Neural cell (in vitro differentiated cells): ENCODE data around the gene SPTSSA. TPM values are rescaled to one million over a fixed set of nuclear protein-coding genes. Genes with fewer than 3 reads are reported as not detected.

ENCODE experiments used
- H2AFZ ChIP-seq: fragments of 200-600, 300-800 bp; sonication (generic), shearing (Covaris generic); 2 replicates; pipeline ENCODE4 v1.6.0; 2014; ENCODE audit warnings: low read depth, mild to moderate bottlenecking, antibody characterized with exemption, low read length, moderate library complexity
- H3F3A ChIP-seq: fragments of 200-600 bp; shearing (Covaris generic); 2 replicates; pipeline ENCODE4 v1.6.1; 2016; ENCODE audit warnings: mild to moderate bottlenecking, moderate library complexity, mixed read lengths, antibody characterized with exemption, low read length; ENCODE audit not compliant: insufficient read depth, poor library complexity, severe bottlenecking
- H3K27ac ChIP-seq: fragments of 200-600, 300-800 bp; sonication (generic), shearing (Covaris generic); 2 replicates; pipeline ENCODE4 v1.5.1; 2014; ENCODE audit warnings: mild to moderate bottlenecking, low read length, moderate library complexity
- H3K27me3 ChIP-seq: fragments of 300-800, 200-600 bp; sonication (generic), shearing (Covaris generic); 2 replicates; pipeline ENCODE4 v1.6.0; 2014; ENCODE audit warnings: mild to moderate bottlenecking, low read depth, low read length, moderate library complexity; ENCODE audit not compliant: insufficient read depth
- H3K36me3 ChIP-seq: fragments of 300-800, 200-600 bp; sonication (generic), shearing (Covaris generic); 2 replicates; pipeline ENCODE4 v1.5.1; 2014; ENCODE audit warnings: mild to moderate bottlenecking, antibody characterized with exemption, low read length, moderate library complexity; ENCODE audit not compliant: insufficient read depth
- H3K4me2 ChIP-seq: fragments of 300-800, 200-600 bp; sonication (generic), shearing (Covaris generic); 2 replicates; pipeline ENCODE4 v1.6.0; 2014; ENCODE audit warnings: mild to moderate bottlenecking, low read length
- H3K4me3 ChIP-seq: fragments of 300-800, 200-600 bp; sonication (generic), shearing (Covaris generic); 2 replicates; pipeline ENCODE4 v1.5.1; 2014; ENCODE audit warnings: mild to moderate bottlenecking, low read length, moderate library complexity
- H3K79me2 ChIP-seq: fragments of 200-600 bp; shearing (Covaris generic); replicated peaks from 2 replicates; pipeline ENCODE4 v1.6.0; 2014; ENCODE audit warnings: mild to moderate bottlenecking, low read length, moderate library complexity; ENCODE audit not compliant: insufficient read depth
- H3K9ac ChIP-seq: fragments of 300-800, 200-600 bp; sonication (generic), shearing (Covaris generic); 2 replicates; pipeline ENCODE4 v1.6.1; 2016; ENCODE audit warnings: mild to moderate bottlenecking, low read length, mixed read lengths
- H3K9me2 ChIP-seq: fragments of 200-600 bp; shearing (Covaris generic); 2 replicates; pipeline ENCODE4 v1.6.1; 2016; ENCODE audit warnings: mild to moderate bottlenecking, low read length, mixed read lengths; ENCODE audit not compliant: insufficient read depth
- H3K9me3 ChIP-seq: fragments of 200-600, 300-800 bp; sonication (generic), shearing (Covaris generic); 2 replicates; pipeline ENCODE4 v1.6.1; 2016; ENCODE audit warnings: mild to moderate bottlenecking, mixed run types, low read length, moderate library complexity, mixed read lengths
- H4K20me1 ChIP-seq: fragments of 200-600 bp; shearing (Covaris generic); 2 replicates; pipeline ENCODE4 v1.6.1; 2016; ENCODE audit warnings: mild to moderate bottlenecking, mixed run types; ENCODE audit not compliant: insufficient read depth
- EP300 ChIP-seq: fragments of 450-650 bp; conservative IDR thresholded peaks from 2 replicates; pipeline ENCODE4 v1.6.1; 2014; ENCODE audit warnings: antibody characterized with exemption, mild to moderate bottlenecking, moderate library complexity; ENCODE audit not compliant: poor library complexity, severe bottlenecking
- EZH2 ChIP-seq: fragments of 200-600, 300-800 bp; shearing (Covaris generic), sonication (generic); IDR thresholded peaks from 2 replicates; pipeline ENCODE4 v1.6.1; 2014; ENCODE audit warnings: antibody characterized with exemption, low read length, borderline replicate concordance, mild to moderate bottlenecking; ENCODE audit not compliant: insufficient read depth, poor library complexity, severe bottlenecking
- MXI1 ChIP-seq: fragments of 450-650 bp; conservative IDR thresholded peaks from 2 replicates; pipeline ENCODE4 v1.6.1; 2014; ENCODE audit warnings: antibody characterized with exemption, mild to moderate bottlenecking; ENCODE audit not compliant: poor library complexity, severe bottlenecking
- POLR2AphosphoS5 ChIP-seq: IDR thresholded peaks from 2 replicates; pipeline ENCODE4 v1.6.1; 2012
- RAD21 ChIP-seq: fragments of 450-650 bp; conservative IDR thresholded peaks from 2 replicates; pipeline ENCODE4 v1.6.1; 2014; ENCODE audit warnings: antibody characterized with exemption, mild to moderate bottlenecking, moderate library complexity
- SMC3 ChIP-seq: fragments of 450-650 bp; conservative IDR thresholded peaks from 2 replicates; pipeline ENCODE4 v1.6.1; 2014; ENCODE audit warnings: antibody characterized with exemption, mild to moderate bottlenecking, moderate library complexity; ENCODE audit not compliant: poor library complexity
- TAF1 ChIP-seq: IDR thresholded peaks from 2 replicates; pipeline ENCODE4 v1.6.1; 2012; ENCODE audit warnings: low read depth
- polyA plus RNA-seq: library from polyadenylated mRNA; depleted of rRNA; stranded (reverse); fragments of >200 nt; gene quantifications from 2 replicates; pipeline ENCODE4 v1.2.3, GENCODE V29; 2014
- TF ChIP-seq, protein P1 (sequence below): IDR thresholded peaks from 2 replicates; pipeline ENCODE4 v1.6.1; 2012; ENCODE audit warnings: borderline replicate concordance
- TF ChIP-seq, protein P2 (sequence below): fragments of 450-650 bp; IDR thresholded peaks from 2 replicates; pipeline ENCODE4 v1.5.1; 2014; ENCODE audit warnings: antibody characterized with exemption, mild to moderate bottlenecking, moderate library complexity; ENCODE audit not compliant: poor library complexity, severe bottlenecking

Gene SPTSSA
- polyA plus RNA-seq, 1 donor from 2014 or later: 16.0 TPM

DNA sequence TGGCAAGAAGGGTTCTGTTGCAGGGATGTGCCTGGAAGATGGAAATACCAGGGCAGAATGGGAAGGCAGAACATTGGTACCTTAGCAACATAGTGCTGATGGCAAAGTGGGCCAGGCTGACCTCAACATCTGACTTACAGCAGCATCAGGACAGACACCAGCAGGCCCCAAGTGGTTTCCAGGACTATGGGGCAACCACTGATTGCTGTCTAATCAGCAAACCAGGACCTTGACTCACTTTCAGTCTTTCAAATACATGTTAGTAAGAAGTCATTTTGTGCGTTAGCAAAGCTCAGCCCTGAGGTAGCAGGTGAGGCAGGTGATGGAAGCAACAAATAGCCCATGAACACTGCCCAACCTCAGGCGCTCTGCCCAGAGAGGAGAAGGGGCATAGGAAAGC is 4.7 kb upstream of the SPTSSA start:
- Histone ChIP-seq H3K9me3 (no peaks in the 10 kb centered on the region), H4K20me1 (no peaks in the 10 kb centered on the region), H3K27me3 (no peaks in the 10 kb centered on the region), H3K36me3 (no peaks in the 10 kb centered on the region), H3K27ac (no peak overlapping the region), H3K4me2 (no peak overlapping the region), H3K9me2 (no peaks in the 10 kb centered on the region), H3K79me2 (no peaks in the 10 kb centered on the region), H3K4me3 (no peak overlapping the region), H3K9ac (no peak overlapping the region), H2AFZ (no peak overlapping the region), H3F3A (no peaks in the 10 kb centered on the region)
- TF ChIP-seq TAF1 (no peak), MXI1 (no peak), EP300 (no peak), RAD21 (no peak), EZH2 (no peak)
- TF ChIP-seq, protein P1, sequence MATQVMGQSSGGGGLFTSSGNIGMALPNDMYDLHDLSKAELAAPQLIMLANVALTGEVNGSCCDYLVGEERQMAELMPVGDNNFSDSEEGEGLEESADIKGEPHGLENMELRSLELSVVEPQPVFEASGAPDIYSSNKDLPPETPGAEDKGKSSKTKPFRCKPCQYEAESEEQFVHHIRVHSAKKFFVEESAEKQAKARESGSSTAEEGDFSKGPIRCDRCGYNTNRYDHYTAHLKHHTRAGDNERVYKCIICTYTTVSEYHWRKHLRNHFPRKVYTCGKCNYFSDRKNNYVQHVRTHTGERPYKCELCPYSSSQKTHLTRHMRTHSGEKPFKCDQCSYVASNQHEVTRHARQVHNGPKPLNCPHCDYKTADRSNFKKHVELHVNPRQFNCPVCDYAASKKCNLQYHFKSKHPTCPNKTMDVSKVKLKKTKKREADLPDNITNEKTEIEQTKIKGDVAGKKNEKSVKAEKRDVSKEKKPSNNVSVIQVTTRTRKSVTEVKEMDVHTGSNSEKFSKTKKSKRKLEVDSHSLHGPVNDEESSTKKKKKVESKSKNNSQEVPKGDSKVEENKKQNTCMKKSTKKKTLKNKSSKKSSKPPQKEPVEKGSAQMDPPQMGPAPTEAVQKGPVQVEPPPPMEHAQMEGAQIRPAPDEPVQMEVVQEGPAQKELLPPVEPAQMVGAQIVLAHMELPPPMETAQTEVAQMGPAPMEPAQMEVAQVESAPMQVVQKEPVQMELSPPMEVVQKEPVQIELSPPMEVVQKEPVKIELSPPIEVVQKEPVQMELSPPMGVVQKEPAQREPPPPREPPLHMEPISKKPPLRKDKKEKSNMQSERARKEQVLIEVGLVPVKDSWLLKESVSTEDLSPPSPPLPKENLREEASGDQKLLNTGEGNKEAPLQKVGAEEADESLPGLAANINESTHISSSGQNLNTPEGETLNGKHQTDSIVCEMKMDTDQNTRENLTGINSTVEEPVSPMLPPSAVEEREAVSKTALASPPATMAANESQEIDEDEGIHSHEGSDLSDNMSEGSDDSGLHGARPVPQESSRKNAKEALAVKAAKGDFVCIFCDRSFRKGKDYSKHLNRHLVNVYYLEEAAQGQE: no peak

DNA sequence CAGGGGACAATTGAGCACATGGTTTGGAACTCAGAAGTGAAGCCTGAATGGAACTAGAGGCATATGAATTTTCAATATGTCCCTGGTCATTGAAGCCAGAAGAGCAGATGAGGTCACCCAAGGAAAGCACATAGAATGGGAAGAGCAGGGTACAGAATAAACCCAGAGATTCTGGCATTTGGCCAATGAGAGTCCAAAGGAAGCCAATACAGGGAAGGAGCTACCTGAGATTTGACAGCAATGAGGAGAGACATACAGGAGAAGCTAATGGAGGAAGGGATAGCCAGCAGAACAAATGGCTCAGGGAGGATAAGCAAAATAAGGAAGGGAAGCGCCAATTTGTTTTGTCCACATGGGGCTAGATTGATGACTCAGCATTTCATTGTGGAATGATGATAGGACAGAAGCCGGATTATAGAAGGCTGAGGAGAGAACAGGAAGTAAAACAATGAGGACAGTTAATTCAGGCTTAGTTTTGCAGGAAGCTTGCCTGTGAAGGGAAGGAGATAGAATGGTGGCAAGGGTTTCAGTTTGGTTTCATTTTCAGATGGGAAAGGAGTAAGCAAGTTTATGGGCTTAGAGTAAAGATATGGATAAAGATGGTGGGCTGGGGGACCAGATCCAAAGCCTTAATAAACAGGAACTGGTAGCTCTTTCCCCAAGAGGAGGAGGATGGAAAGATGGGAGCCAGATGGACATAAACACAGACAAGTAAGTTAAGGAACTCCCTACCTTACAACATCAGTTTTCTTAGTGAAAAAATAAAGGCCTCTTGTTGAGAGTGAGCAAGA is 3.2 kb upstream of the SPTSSA start:
- H3K36me3 ChIP-seq: no peaks in the 10 kb centered on the region
- no peaks in the 10 kb centered on the region for H3F3A ChIP-seq
- H3K9me3 ChIP-seq: no peaks in the 10 kb centered on the region
- H3K79me2 ChIP-seq: peaks cover 8% of the 10 kb centered on the region
- H3K4me2 ChIP-seq: no peak overlapping the region
- H3K9ac ChIP-seq: no peak overlapping the region
- no peaks in the 10 kb centered on the region for H3K27me3 ChIP-seq
- no peaks in the 10 kb centered on the region for H4K20me1 ChIP-seq
- TF ChIP-seq, protein P1: no peak
- TF ChIP-seq RAD21: no peak
- TF ChIP-seq, protein P2, sequence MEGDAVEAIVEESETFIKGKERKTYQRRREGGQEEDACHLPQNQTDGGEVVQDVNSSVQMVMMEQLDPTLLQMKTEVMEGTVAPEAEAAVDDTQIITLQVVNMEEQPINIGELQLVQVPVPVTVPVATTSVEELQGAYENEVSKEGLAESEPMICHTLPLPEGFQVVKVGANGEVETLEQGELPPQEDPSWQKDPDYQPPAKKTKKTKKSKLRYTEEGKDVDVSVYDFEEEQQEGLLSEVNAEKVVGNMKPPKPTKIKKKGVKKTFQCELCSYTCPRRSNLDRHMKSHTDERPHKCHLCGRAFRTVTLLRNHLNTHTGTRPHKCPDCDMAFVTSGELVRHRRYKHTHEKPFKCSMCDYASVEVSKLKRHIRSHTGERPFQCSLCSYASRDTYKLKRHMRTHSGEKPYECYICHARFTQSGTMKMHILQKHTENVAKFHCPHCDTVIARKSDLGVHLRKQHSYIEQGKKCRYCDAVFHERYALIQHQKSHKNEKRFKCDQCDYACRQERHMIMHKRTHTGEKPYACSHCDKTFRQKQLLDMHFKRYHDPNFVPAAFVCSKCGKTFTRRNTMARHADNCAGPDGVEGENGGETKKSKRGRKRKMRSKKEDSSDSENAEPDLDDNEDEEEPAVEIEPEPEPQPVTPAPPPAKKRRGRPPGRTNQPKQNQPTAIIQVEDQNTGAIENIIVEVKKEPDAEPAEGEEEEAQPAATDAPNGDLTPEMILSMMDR: no peak
- no peak for TF ChIP-seq EP300
- TF ChIP-seq TAF1: no peak
- no peak for TF ChIP-seq POLR2AphosphoS5
- TF ChIP-seq SMC3: no peak
- no peak for TF ChIP-seq EZH2
- no peak for TF ChIP-seq MXI1
- H3K27ac ChIP-seq: no peak overlapping the region
- no peak overlapping the region for H3K4me3 ChIP-seq
- H2AFZ ChIP-seq: no peak overlapping the region
- H3K9me2 ChIP-seq: no peaks in the 10 kb centered on the region
